GM21390 (cell line): ENCODE measurements around the gene ZNF646.
A peak's percentile ranks its signal among the peaks of the same experiment; 100 is the strongest.

Experiments
- ATAC-seq: cut with Tn5 transposase; IDR thresholded peaks from one replicate; pipeline ENCODE4 v1.9.1; 2021; ENCODE audit not compliant: unreplicated experiment

ZNF646 gene

GRCh38 chr16:31064882-31065461 lies 9.2 kb upstream of the ZNF646 start:
- no peak for ATAC-seq

GRCh38 chr16:31067342-31067741 lies 6.9 kb upstream of the ZNF646 start:
- ATAC-seq: no peak

GRCh38 chr16:31071861-31072260 lies 2.4 kb upstream of the ZNF646 start:
- no peak for ATAC-seq

GRCh38 chr16:31072540-31073141 lies 1.6 kb upstream of the ZNF646 start:
- no peak for ATAC-seq

GRCh38 chr16:31073142-31073969 lies 866 bp upstream of the ZNF646 start:
- peak; percentile 49 for ATAC-seq

GRCh38 chr16:31074814-31075183 lies 577 bp downstream of the ZNF646 start:
- no peak for ATAC-seq

- no peak for ATAC-seq
Measured at GRCh38 chr16:31076319-31076718, 2.1 kb downstream of the ZNF646 start.

- no peak for ATAC-seq
Measured at GRCh38 chr16:31077024-31077423, 2.8 kb downstream of the ZNF646 start.

GRCh38 chr16:31077592-31078396 lies 3.6 kb downstream of the ZNF646 start:
- no peak for ATAC-seq

GRCh38 chr16:31078597-31079341 lies 4.5 kb downstream of the ZNF646 start:
- ATAC-seq: no peak

- ATAC-seq: no peak
Measured at GRCh38 chr16:31079342-31079944, 5.2 kb downstream of the ZNF646 start.

- no peak for ATAC-seq
Measured at GRCh38 chr16:31080035-31080629, 5.9 kb downstream of the ZNF646 start.

- no peak for ATAC-seq
Measured at GRCh38 chr16:31080756-31081419, 6.7 kb downstream of the ZNF646 start.

GRCh38 chr16:31081428-31082351 lies 7.5 kb downstream of the ZNF646 start:
- no peak for ATAC-seq

GRCh38 chr16:31082368-31083045 lies 8.3 kb downstream of the ZNF646 start:
- no peak for ATAC-seq

GRCh38 chr16:31083081-31083480 lies 8.9 kb downstream of the ZNF646 start:
- ATAC-seq: no peak

GRCh38 chr16:31083556-31083955 lies 9.3 kb downstream of the ZNF646 start:
- no peak for ATAC-seq

GRCh38 chr16:31083981-31084380 lies 9.8 kb downstream of the ZNF646 start:
- ATAC-seq: no peak
